Liver (tissue), 9 donors: ENCODE measurements around the gene SMG5. TPM values are rescaled to one million over a fixed set of nuclear protein-coding genes. Genes with fewer than 3 reads are reported as not detected.
A peak's percentile ranks its signal among the peaks of the same experiment; 100 is the strongest.

Source experiments
- DNase-seq: peaks from one replicate; pipeline ENCODE4 v3.0.0-alpha.2; 2017; ENCODE audit warnings: low spot score
- H3K27ac ChIP-seq, 2 donors: one replicate each; pipeline ENCODE4 v1.7.0; 2013; ENCODE audit warnings: inconsistent platforms in 2 of 2, low read length in 2 of 2, control low read depth in 1 of 2, low read depth in 1 of 2, mild to moderate bottlenecking in 1 of 2
- H3K27me3 ChIP-seq, 4 donors: one replicate each; pipeline versions ENCODE4 v1.6.1 to v1.7.0; 2013; ENCODE audit warnings: low read length in 3 of 4, inconsistent platforms in 1 of 4, mild to moderate bottlenecking in 1 of 4, moderate library complexity in 1 of 4; ENCODE audit not compliant: control insufficient read depth in 4 of 4, insufficient read depth in 4 of 4
- H3K36me3 ChIP-seq, 4 donors: one replicate each; pipeline versions ENCODE4 v1.6.1 to v1.7.0; 2013; ENCODE audit warnings: low read length in 3 of 4, mild to moderate bottlenecking in 3 of 4, low read depth in 1 of 4, moderate library complexity in 1 of 4; ENCODE audit not compliant: control insufficient read depth in 4 of 4, insufficient read depth in 3 of 4
- H3K4me1 ChIP-seq, 4 donors: one replicate each; pipeline versions ENCODE4 v1.6.1 to v1.7.0; 2013; ENCODE audit warnings: low read length in 3 of 4, mild to moderate bottlenecking in 3 of 4, moderate library complexity in 1 of 4; ENCODE audit not compliant: control insufficient read depth in 4 of 4, insufficient read depth in 4 of 4
- H3K4me3 ChIP-seq, 3 donors: one replicate each; pipeline versions ENCODE4 v1.6.1 to v1.7.0; 2013; ENCODE audit warnings: low read length in 3 of 3, control low read depth in 1 of 3, low read depth in 1 of 3, mild to moderate bottlenecking in 1 of 3
- H3K9ac ChIP-seq, 2 donors: one replicate each; pipeline ENCODE4 v1.7.0; 2013; ENCODE audit warnings: low read length in 2 of 2, mild to moderate bottlenecking in 2 of 2, moderate library complexity in 2 of 2, control low read depth in 1 of 2, low read depth in 1 of 2
- H3K9me3 ChIP-seq, 4 donors: one replicate each; pipeline versions ENCODE4 v1.6.1 to v1.7.0; 2013; ENCODE audit warnings: low read length in 3 of 4; ENCODE audit not compliant: control insufficient read depth in 4 of 4
- ATF3 ChIP-seq: IDR thresholded peaks from 2 replicates; pipeline ENCODE4 v1.6.1; 2016; ENCODE audit warnings: antibody characterized with exemption
- CTCF ChIP-seq: fragments of 150-350 bp; IDR thresholded peaks from 2 replicates; pipeline ENCODE4 v1.5.1; 2017; ENCODE audit warnings: improper control_type of control experiment, low read depth, low read length; ENCODE audit not compliant: missing input control
- EGR1 ChIP-seq, 2 donors: IDR thresholded peaks; 2 replicates each; pipeline ENCODE4 v1.6.1; 2016 to 2018; ENCODE audit warnings: antibody characterized with exemption in 2 of 2, low read depth in 2 of 2
- FOXA2 ChIP-seq: IDR thresholded peaks from 2 replicates; pipeline ENCODE4 v1.6.1; 2016; ENCODE audit warnings: antibody characterized with exemption
- GABPA ChIP-seq, 2 donors: IDR thresholded peaks in 1 of 2; conservative IDR thresholded peaks in 1 of 2; 2 replicates each; pipeline ENCODE4 v1.6.1; 2016; ENCODE audit warnings: antibody characterized with exemption in 2 of 2, mild to moderate bottlenecking in 1 of 2, moderate library complexity in 1 of 2
- HNF4A ChIP-seq, 2 donors: conservative IDR thresholded peaks; 2 replicates each; pipeline ENCODE4 v1.6.1; 2016; ENCODE audit warnings: antibody characterized with exemption in 2 of 2, mild to moderate bottlenecking in 2 of 2
- HNF4G ChIP-seq: IDR thresholded peaks from 2 replicates; pipeline ENCODE4 v1.6.1; 2016; ENCODE audit warnings: antibody characterized with exemption
- JUND ChIP-seq, 2 donors: IDR thresholded peaks; 2 replicates each; pipeline ENCODE4 v1.6.1; 2016; ENCODE audit warnings: antibody characterized with exemption in 2 of 2
- MAX ChIP-seq: IDR thresholded peaks from 2 replicates; pipeline ENCODE4 v1.6.1; 2016; ENCODE audit warnings: antibody characterized with exemption
- NR2F2 ChIP-seq: IDR thresholded peaks from 2 replicates; pipeline ENCODE4 v1.6.1; 2016; ENCODE audit warnings: antibody characterized with exemption
- RAD21 ChIP-seq, 2 donors: IDR thresholded peaks; 2 replicates each; pipeline ENCODE4 v1.6.1; 2016; ENCODE audit warnings: antibody characterized with exemption in 2 of 2, mild to moderate bottlenecking in 2 of 2
- RXRA ChIP-seq, 2 donors: IDR thresholded peaks; 2 replicates each; pipeline ENCODE4 v1.6.1; 2017 to 2018; ENCODE audit warnings: antibody characterized with exemption in 2 of 2, mild to moderate bottlenecking in 1 of 2
- SP1 ChIP-seq: IDR thresholded peaks from 2 replicates; pipeline ENCODE4 v1.6.1; 2018; ENCODE audit warnings: antibody characterized with exemption, mild to moderate bottlenecking
- TAF1 ChIP-seq: conservative IDR thresholded peaks from 2 replicates; pipeline ENCODE4 v1.6.1; 2016; ENCODE audit warnings: antibody characterized with exemption, mild to moderate bottlenecking
- YY1 ChIP-seq: IDR thresholded peaks from 2 replicates; pipeline ENCODE4 v1.6.1; 2016; ENCODE audit warnings: antibody characterized with exemption, mild to moderate bottlenecking
- WGBS: extraction: QIAGEN DNeasy Blood & Tissue Kit; methylation state at CpG from one replicate; pipeline ENCODE4 v1.1.7; 2013; 5-methylcytosine and 5-hydroxymethylcytosine counted together
- polyA plus RNA-seq, 2 donors: library from polyadenylated mRNA; stranded (reverse) in 1 of 2; unstranded in 1 of 2; fragments of 200-250 nt in 1 of 2; fragments of >200 nt in 1 of 2; fragmentation: Nextera tagmentation in 1 of 2; extraction: Ambion mirVana in 1 of 2; gene quantifications; one replicate each; pipeline versions ENCODE4 v1.2.1 to v1.2.3, GENCODE V29; 2013 to 2015
- total RNA-seq, 2 donors: library from RNA; depleted of rRNA; stranded (reverse); fragments of >200 nt; gene quantifications; one replicate each; pipeline ENCODE4 v1.2.3, GENCODE V29; 2014
- donor health status: healthy.
- donor health status: healthy.
- donor health status: healthy.
- donor health status: healthy.
- donor health status: healthy.

SMG5 gene
- total and polyA plus RNA-seq, 4 donors: 22.9 to 59.1 (median 35.7) TPM

GRCh38 chr1:156320560-156320959 lies 37.9 kb upstream of the SMG5 start:
- Histone ChIP-seq H3K9ac (no peak overlapping the region), H3K4me1 (no peaks in the 10 kb centered on the region), H3K36me3 (peaks cover 25 to 81% (median 67%) of the 10 kb centered on the region in 4 donors), H3K9me3 (no peaks in the 10 kb centered on the region), H3K27me3 (no peaks in the 10 kb centered on the region), H3K27ac (no peak overlapping the region), H3K4me3 (no peak overlapping the region)
- TF ChIP-seq TAF1 (no peak), HNF4G (no peak), RXRA (IDR thresholded peaks at IDR 0.05) (no peak)
- 86% methylated on average over 3 of the region's 3 CpGs for WGBS
- DNase-seq: no peak

- H3K4me1 ChIP-seq: no peaks in the 10 kb centered on the region
- 82% methylated on average over 1 of the region's 1 CpG for WGBS
- H3K36me3 ChIP-seq: peaks cover 27 to 81% (median 68%) of the 10 kb centered on the region in 4 donors
- no peak for DNase-seq
- no peak overlapping the region for H3K27ac ChIP-seq
- no peak overlapping the region for H3K4me3 ChIP-seq
- no peak overlapping the region for H3K9ac ChIP-seq
- no peak for TF ChIP-seq RXRA (IDR thresholded peaks at IDR 0.05)
- TF ChIP-seq CTCF: peak; percentile 45
- TF ChIP-seq MAX: no peak
- TF ChIP-seq RAD21 (IDR thresholded peaks at IDR 0.05): peak; percentile 71 to 76
- H3K27me3 ChIP-seq: no peaks in the 10 kb centered on the region
- H3K9me3 ChIP-seq: no peaks in the 10 kb centered on the region
Measured at GRCh38 chr1:156319664-156320063, 37.0 kb upstream of the SMG5 start.

- Histone ChIP-seq H3K36me3 (peaks cover 36 to 86% (median 67%) of the 10 kb centered on the region in 4 donors), H3K4me3 (no peak overlapping the region), H3K27me3 (no peaks in the 10 kb centered on the region), H3K9ac (no peak overlapping the region), H3K27ac (no peak overlapping the region), H3K9me3 (no peaks in the 10 kb centered on the region), H3K4me1 (no peaks in the 10 kb centered on the region)
- TF ChIP-seq EGR1 (IDR thresholded peaks at IDR 0.05; ENCODE audit: low read depth in 2 of 2) (no peak), HNF4A (conservative IDR thresholded peaks at IDR 0.05) (no peak), RXRA (IDR thresholded peaks at IDR 0.05) (no peak), JUND (IDR thresholded peaks at IDR 0.05) (no peak), HNF4G (no peak), YY1 (no peak), RAD21 (IDR thresholded peaks at IDR 0.05) (no peak), NR2F2 (no peak), TAF1 (no peak), ATF3 (no peak)
- DNase-seq: no peak
- WGBS: 89% methylated on average over 7 of the region's 7 CpGs
Measured at GRCh38 chr1:156316909-156317308, 34.3 kb upstream of the SMG5 start.

- no peak overlapping the region for H3K27ac ChIP-seq
- no peaks in the 10 kb centered on the region for H3K9me3 ChIP-seq
- peaks cover 30 to 71% (median 58%) of the 10 kb centered on the region in 4 donors for H3K36me3 ChIP-seq
- no peak overlapping the region for H3K9ac ChIP-seq
- no peak overlapping the region for H3K4me3 ChIP-seq
- DNase-seq: no peak
- no peak for TF ChIP-seq FOXA2
- TF ChIP-seq JUND (IDR thresholded peaks at IDR 0.05): no peak
- no peak for TF ChIP-seq EGR1 (IDR thresholded peaks at IDR 0.05; ENCODE audit: low read depth in 2 of 2)
- no peak for TF ChIP-seq MAX
- TF ChIP-seq GABPA (IDR thresholded peaks at IDR 0.05 in 1 of 2, conservative IDR thresholded peaks at IDR 0.05 in 1 of 2): no peak
- no peak for TF ChIP-seq HNF4G
- no peak for TF ChIP-seq SP1
- no peaks in the 10 kb centered on the region for H3K27me3 ChIP-seq
- no peaks in the 10 kb centered on the region for H3K4me1 ChIP-seq
- WGBS: 82% methylated on average over 6 of the region's 6 CpGs
Measured at GRCh38 chr1:156310962-156311361, 28.3 kb upstream of the SMG5 start.
